CD8-positive, alpha-beta memory T cell (primary cell): ENCODE measurements around the gene UNC5C. TPM values are rescaled to one million over a fixed set of nuclear protein-coding genes. Genes with fewer than 3 reads are reported as not detected.

Experiments
- CTCF ChIA-PET: fragments of 350-600 bp; sonication (Branson Sonifier 250); formaldehyde crosslinking; loops from one replicate; lab custom pipeline; 2021; ENCODE audit warnings: antibody characterized with exemption; lab: Charles Lee
- POLR2A ChIA-PET: fragments of 350-600 bp; sonication (Branson Sonifier 250); formaldehyde crosslinking; loops from one replicate; lab custom pipeline; 2021; ENCODE audit warnings: antibody characterized with exemption; lab: Charles Lee
- DNase-seq, 5 donors: peaks; one replicate each; pipeline versions ENCODE4 v3.0.0 to v3.0.0-alpha.2; 2020 to 2022; ENCODE audit warnings: mixed read lengths in 1 of 5
- H3K27ac ChIP-seq: one replicate; pipeline ENCODE4 v1.7.0; 2013; ENCODE audit warnings: low read depth, mild to moderate bottlenecking, low read length, moderate library complexity
- H3K27me3 ChIP-seq: 2 replicates; pipeline ENCODE4 v1.7.0; 2013; ENCODE audit warnings: low read length, mild to moderate bottlenecking; ENCODE audit not compliant: insufficient read depth, poor library complexity, severe bottlenecking
- H3K36me3 ChIP-seq: 2 replicates; pipeline ENCODE4 v1.7.0; 2013; ENCODE audit warnings: mild to moderate bottlenecking, low read length, moderate library complexity; ENCODE audit not compliant: insufficient read depth
- H3K4me1 ChIP-seq: 2 replicates; pipeline ENCODE4 v1.7.0; 2013; ENCODE audit warnings: mild to moderate bottlenecking, low read length, moderate library complexity; ENCODE audit not compliant: insufficient read depth
- H3K4me3 ChIP-seq: 2 replicates; pipeline ENCODE4 v1.7.0; 2013; ENCODE audit warnings: mild to moderate bottlenecking, low read length
- H3K9me3 ChIP-seq: 2 replicates; pipeline ENCODE4 v1.7.0; 2013; ENCODE audit warnings: mild to moderate bottlenecking, low read length
- H3K27ac Mint-ChIP-seq, 8 donors: one replicate each; pipeline ENCODE4 v1.8.0; 2020 to 2021; ENCODE audit warnings: mixed read lengths in 8 of 8, mild to moderate bottlenecking in 6 of 8, inconsistent platforms in 3 of 8, moderate library complexity in 3 of 8
- H3K27me3 Mint-ChIP-seq, 2 donors: one replicate each; pipeline ENCODE4 v1.8.0; 2020 to 2021; ENCODE audit warnings: mixed read lengths in 2 of 2, mild to moderate bottlenecking in 1 of 2, moderate library complexity in 1 of 2
- H3K36me3 Mint-ChIP-seq, 3 donors: one replicate each; pipeline ENCODE4 v1.8.0; 2020 to 2021; ENCODE audit warnings: mixed read lengths in 3 of 3, inconsistent platforms in 1 of 3, mild to moderate bottlenecking in 1 of 3
- H3K4me1 Mint-ChIP-seq, 3 donors: one replicate each; pipeline ENCODE4 v1.8.0; 2020 to 2021; ENCODE audit warnings: mixed read lengths in 3 of 3, inconsistent platforms in 1 of 3, mild to moderate bottlenecking in 1 of 3
- H3K4me3 Mint-ChIP-seq, 7 donors: one replicate each; pipeline ENCODE4 v1.8.0; 2020 to 2021; ENCODE audit warnings: mixed read lengths in 7 of 7, mild to moderate bottlenecking in 6 of 7, moderate library complexity in 4 of 7, inconsistent platforms in 2 of 7
- H3K9me3 Mint-ChIP-seq, 5 donors: one replicate each; pipeline ENCODE4 v1.8.0; 2020 to 2022; ENCODE audit warnings: mixed read lengths in 5 of 5, mild to moderate bottlenecking in 3 of 5, moderate library complexity in 2 of 5, inconsistent platforms in 1 of 5
- polyA plus RNA-seq: library from polyadenylated mRNA; unstranded; fragments of 300-500 nt; fragmentation: Illumina TruSeq; gene quantifications from one replicate; pipeline ENCODE4 v1.2.3, GENCODE V29; 2021
- total RNA-seq, 2 experiments: library from RNA; stranded (reverse); gene quantifications; one replicate each; pipeline ENCODE4 v1.2.3, GENCODE V29; 2021

Gene UNC5C
- total and polyA plus RNA-seq, 3 experiments from 2014 or later, result not detected

GRCh38 chr4:95500361-95500760, 48.4 kb downstream of the UNC5C start:
- H3K27ac ChIP-seq, result no peak overlapping the region
- no peak overlapping the region for H3K4me3 ChIP-seq
- ChIA-PET POLR2A (no interaction called here), CTCF (no interaction called here)
- no peaks in the 10 kb centered on the region for H3K4me1 ChIP-seq
- H3K27me3 ChIP-seq, result no peaks in the 10 kb centered on the region
- no peak overlapping the region for H3K27ac Mint-ChIP-seq
- no peak for DNase-seq
- H3K4me1 Mint-ChIP-seq, result no peaks in the 10 kb centered on the region
- H3K4me3 Mint-ChIP-seq, result no peak overlapping the region
- H3K36me3 ChIP-seq, result no peaks in the 10 kb centered on the region
- no peaks in the 10 kb centered on the region for H3K36me3 Mint-ChIP-seq
- H3K9me3 ChIP-seq, result no peaks in the 10 kb centered on the region
- H3K9me3 Mint-ChIP-seq, result no peaks in the 10 kb centered on the region
- H3K27me3 Mint-ChIP-seq, result no peaks in the 10 kb centered on the region

DNA sequence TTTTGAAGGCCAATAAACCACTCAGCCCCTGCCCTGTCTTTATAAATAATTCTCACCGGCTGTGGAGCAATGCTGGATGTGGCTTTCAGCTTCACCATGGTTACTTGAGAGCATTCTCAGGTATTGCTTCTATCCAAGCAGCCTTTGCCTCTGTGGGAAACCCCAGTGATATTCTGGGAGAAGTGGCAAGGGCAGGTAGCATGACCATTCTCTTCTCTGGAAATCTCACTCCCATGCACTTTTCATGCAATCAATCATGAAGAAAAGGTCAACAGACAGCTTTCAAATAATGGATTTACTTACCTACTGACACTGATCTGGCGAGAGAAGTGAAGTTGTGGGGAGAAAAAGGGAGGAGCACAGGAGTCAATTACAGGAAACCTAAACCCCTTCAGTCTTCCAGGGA, 49.5 kb downstream of the UNC5C start:
- no peaks in the 10 kb centered on the region for H3K9me3 ChIP-seq
- H3K4me3 ChIP-seq, result no peak overlapping the region
- Mint-ChIP-seq H3K9me3 (no peaks in the 10 kb centered on the region), H3K36me3 (no peaks in the 10 kb centered on the region), H3K4me3 (no peak overlapping the region), H3K27me3 (no peaks in the 10 kb centered on the region), H3K4me1 (no peaks in the 10 kb centered on the region), H3K27ac (no peak overlapping the region)
- no peaks in the 10 kb centered on the region for H3K36me3 ChIP-seq
- H3K4me1 ChIP-seq, result no peaks in the 10 kb centered on the region
- POLR2A ChIA-PET, result no interaction called here
- CTCF ChIA-PET, result no interaction called here
- DNase-seq, result no peak
- H3K27me3 ChIP-seq, result no peaks in the 10 kb centered on the region
- H3K27ac ChIP-seq, result no peak overlapping the region

DNA sequence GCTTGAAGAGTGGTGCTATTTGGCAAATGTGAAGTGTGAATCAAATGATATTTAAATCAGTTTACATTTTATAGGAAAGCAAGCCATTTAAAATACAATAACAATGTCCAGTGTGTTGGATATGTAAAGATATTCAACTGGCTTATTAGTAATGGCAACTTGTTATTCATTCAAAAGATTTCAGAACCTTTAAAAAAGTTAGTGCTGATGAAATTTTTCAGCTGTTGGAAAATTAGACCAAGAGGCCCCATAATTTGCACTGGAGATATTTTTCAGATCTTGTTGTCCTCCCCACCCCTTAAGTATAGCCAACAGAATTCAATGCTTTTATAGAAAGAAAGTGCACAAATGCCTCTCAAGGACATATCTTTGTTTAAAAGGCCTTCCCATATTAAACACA, 54.6 kb downstream of the UNC5C start:
- Histone ChIP-seq H3K27me3 (no peaks in the 10 kb centered on the region), H3K4me1 (no peaks in the 10 kb centered on the region), H3K4me3 (no peak overlapping the region), H3K27ac (no peak overlapping the region), H3K9me3 (no peaks in the 10 kb centered on the region), H3K36me3 (no peaks in the 10 kb centered on the region)
- H3K4me1 Mint-ChIP-seq, result no peaks in the 10 kb centered on the region
- no peaks in the 10 kb centered on the region for H3K27me3 Mint-ChIP-seq
- H3K9me3 Mint-ChIP-seq, result no peaks in the 10 kb centered on the region
- ChIA-PET CTCF (no interaction called here), POLR2A (no interaction called here)
- no peak overlapping the region for H3K4me3 Mint-ChIP-seq
- H3K36me3 Mint-ChIP-seq, result no peaks in the 10 kb centered on the region
- no peak overlapping the region for H3K27ac Mint-ChIP-seq
- no peak for DNase-seq

GRCh38 chr4:95478679-95479078, 70.1 kb downstream of the UNC5C start:
- ChIA-PET POLR2A (no interaction called here), CTCF (no interaction called here)
- Histone ChIP-seq H3K4me1 (no peaks in the 10 kb centered on the region), H3K36me3 (no peaks in the 10 kb centered on the region), H3K27me3 (no peaks in the 10 kb centered on the region), H3K9me3 (no peaks in the 10 kb centered on the region), H3K4me3 (no peak overlapping the region), H3K27ac (no peak overlapping the region)
- H3K4me1 Mint-ChIP-seq, result no peaks in the 10 kb centered on the region
- no peaks in the 10 kb centered on the region for H3K27me3 Mint-ChIP-seq
- no peaks in the 10 kb centered on the region for H3K36me3 Mint-ChIP-seq
- H3K27ac Mint-ChIP-seq, result no peak overlapping the region
- DNase-seq, result no peak
- H3K4me3 Mint-ChIP-seq, result no peak overlapping the region
- H3K9me3 Mint-ChIP-seq, result peaks cover 0 to 10% (median 2%) of the 10 kb centered on the region in 5 donors

GRCh38 chr4:95476121-95476520, 72.7 kb downstream of the UNC5C start:
- Mint-ChIP-seq H3K27ac (no peak overlapping the region), H3K36me3 (no peaks in the 10 kb centered on the region), H3K4me1 (no peaks in the 10 kb centered on the region), H3K4me3 (no peak overlapping the region), H3K27me3 (no peaks in the 10 kb centered on the region), H3K9me3 (peaks cover 0 to 5% (median 2%) of the 10 kb centered on the region in 5 donors)
- H3K27me3 ChIP-seq, result no peaks in the 10 kb centered on the region
- ChIA-PET CTCF (no interaction called here), POLR2A (no interaction called here)
- H3K4me3 ChIP-seq, result no peak overlapping the region
- no peaks in the 10 kb centered on the region for H3K9me3 ChIP-seq
- H3K36me3 ChIP-seq, result no peaks in the 10 kb centered on the region
- H3K4me1 ChIP-seq, result no peaks in the 10 kb centered on the region
- H3K27ac ChIP-seq, result no peak overlapping the region
- DNase-seq, result no peak

- ChIA-PET CTCF (no interaction called here), POLR2A (no interaction called here)
- Mint-ChIP-seq H3K9me3 (peaks cover 0 to 2% (median 0%) of the 10 kb centered on the region in 5 donors), H3K4me1 (no peaks in the 10 kb centered on the region), H3K36me3 (no peaks in the 10 kb centered on the region), H3K27me3 (no peaks in the 10 kb centered on the region), H3K27ac (no peak overlapping the region), H3K4me3 (no peak overlapping the region)
- H3K27ac ChIP-seq, result no peak overlapping the region
- DNase-seq, result no peak
- no peaks in the 10 kb centered on the region for H3K36me3 ChIP-seq
- H3K4me3 ChIP-seq, result no peak overlapping the region
- no peaks in the 10 kb centered on the region for H3K9me3 ChIP-seq
- H3K27me3 ChIP-seq, result no peaks in the 10 kb centered on the region
- no peaks in the 10 kb centered on the region for H3K4me1 ChIP-seq
Observed at GRCh38 chr4:95472534-95472933, 76.2 kb downstream of the UNC5C start.

DNA sequence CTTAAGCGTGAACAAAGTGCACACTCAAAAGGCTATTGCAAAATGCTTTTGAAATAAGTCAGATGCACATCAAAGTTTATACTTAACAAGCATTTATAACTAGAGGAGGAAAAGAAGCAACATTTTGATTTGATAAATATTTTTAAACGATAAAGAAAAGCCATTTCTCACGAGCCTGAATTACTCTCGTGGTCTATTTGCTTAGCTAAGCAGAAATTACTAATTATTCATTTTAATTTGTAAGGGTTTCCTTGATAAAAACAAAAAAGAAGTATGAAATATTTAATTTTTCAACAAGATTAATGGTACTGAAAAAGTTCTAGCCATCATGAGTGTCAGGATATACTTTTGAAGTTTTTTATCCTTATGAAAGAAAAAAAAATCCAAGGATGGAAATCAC, 78.2 kb downstream of the UNC5C start:
- Histone ChIP-seq H3K4me3 (no peak overlapping the region), H3K9me3 (no peaks in the 10 kb centered on the region), H3K27me3 (no peaks in the 10 kb centered on the region), H3K4me1 (no peaks in the 10 kb centered on the region), H3K27ac (no peak overlapping the region), H3K36me3 (no peaks in the 10 kb centered on the region)
- ChIA-PET POLR2A (no interaction called here), CTCF (no interaction called here)
- Mint-ChIP-seq H3K4me3 (no peak overlapping the region), H3K36me3 (no peaks in the 10 kb centered on the region), H3K27me3 (no peaks in the 10 kb centered on the region), H3K27ac (no peak overlapping the region), H3K4me1 (no peaks in the 10 kb centered on the region), H3K9me3 (peaks cover 0 to 5% (median 2%) of the 10 kb centered on the region in 5 donors)
- no peak for DNase-seq

DNA sequence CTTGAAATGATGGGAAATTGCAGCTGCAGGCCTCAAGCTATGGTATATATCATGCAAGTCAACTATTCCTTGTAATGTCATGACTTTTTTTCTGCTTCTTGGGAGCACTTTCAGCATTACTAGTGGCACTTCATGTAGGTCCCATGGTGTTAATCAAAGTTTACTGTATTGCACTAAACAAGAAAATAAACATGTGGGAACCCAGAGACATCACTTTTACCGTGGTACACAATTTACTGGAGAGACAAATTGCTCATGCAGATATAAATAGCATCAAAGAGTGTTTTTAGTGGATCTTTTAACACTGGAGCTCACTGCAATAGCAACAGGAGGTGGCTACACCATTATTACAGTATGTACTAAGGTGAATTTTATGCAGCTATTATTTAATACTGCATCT, 79.2 kb downstream of the UNC5C start:
- DNase-seq, result no peak

DNA sequence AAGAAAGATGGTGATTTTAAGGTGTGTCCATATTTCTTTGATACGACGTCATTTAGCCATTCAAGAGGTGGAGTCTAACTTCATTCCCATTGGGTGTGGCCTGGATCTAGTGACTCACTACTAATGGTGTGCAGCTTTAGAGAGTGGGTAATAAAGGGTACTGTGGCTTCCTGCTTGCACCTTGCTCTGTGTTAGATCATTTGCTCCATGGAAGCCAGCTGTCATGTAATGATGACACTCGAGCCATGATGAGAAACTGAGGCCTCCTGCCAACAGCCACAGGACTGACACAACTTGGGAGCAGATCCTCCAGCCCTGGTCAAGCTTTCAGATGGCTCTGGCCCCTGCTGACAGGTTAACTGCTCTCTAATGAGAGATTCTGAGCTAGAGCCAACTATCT, 82.0 kb downstream of the UNC5C start:
- H3K9me3 ChIP-seq, result no peaks in the 10 kb centered on the region
- H3K36me3 ChIP-seq, result no peaks in the 10 kb centered on the region
- H3K27me3 Mint-ChIP-seq, result no peaks in the 10 kb centered on the region
- H3K36me3 Mint-ChIP-seq, result no peaks in the 10 kb centered on the region
- no peak for DNase-seq
- CTCF ChIA-PET, result no interaction called here
- H3K4me3 ChIP-seq, result no peak overlapping the region
- H3K27ac ChIP-seq, result no peak overlapping the region
- no peak overlapping the region for H3K27ac Mint-ChIP-seq
- H3K4me1 ChIP-seq, result no peaks in the 10 kb centered on the region
- no peaks in the 10 kb centered on the region for H3K27me3 ChIP-seq
- H3K4me1 Mint-ChIP-seq, result no peaks in the 10 kb centered on the region
- peaks cover 2 to 7% (median 3%) of the 10 kb centered on the region in 5 donors for H3K9me3 Mint-ChIP-seq
- no peak overlapping the region for H3K4me3 Mint-ChIP-seq
- POLR2A ChIA-PET, result no interaction called here

More for the DNA sequence above, 79.2 kb downstream of the UNC5C start:
- H3K4me1 ChIP-seq, result no peaks in the 10 kb centered on the region
- Mint-ChIP-seq H3K4me1 (no peaks in the 10 kb centered on the region), H3K4me3 (no peak overlapping the region), H3K36me3 (no peaks in the 10 kb centered on the region), H3K27ac (no peak overlapping the region), H3K27me3 (no peaks in the 10 kb centered on the region), H3K9me3 (peaks cover 0 to 5% (median 2%) of the 10 kb centered on the region in 5 donors)
- CTCF ChIA-PET, result no interaction called here
- H3K9me3 ChIP-seq, result no peaks in the 10 kb centered on the region
- POLR2A ChIA-PET, result no interaction called here
- no peak overlapping the region for H3K27ac ChIP-seq
- H3K4me3 ChIP-seq, result no peak overlapping the region
- H3K27me3 ChIP-seq, result no peaks in the 10 kb centered on the region
- H3K36me3 ChIP-seq, result no peaks in the 10 kb centered on the region
